Prostate gland (tissue), 2 donors: Measurements from ENCODE around the gene MCF2L2.

Source experiments
- POLR2A ChIP-seq: fragments of 450-650 bp; IDR thresholded peaks from one replicate; pipeline ENCODE4 v1.6.1; 2016; ENCODE audit warnings: antibody characterized with exemption, mild to moderate bottlenecking
- POLR2AphosphoS5 ChIP-seq: sonication (generic); formaldehyde crosslinking; IDR thresholded peaks from one replicate; pipeline ENCODE4 v1.6.1; 2017; ENCODE audit warnings: antibody characterized with exemption
- TF ChIP-seq, protein P1 (sequence below), 4 experiments: fragments of 200-600 bp in 2 of 4; fragments of 450-650 bp in 2 of 4; sonication (generic) in 2 of 4; IDR thresholded peaks; 1 replicate in 3 of 4; 2 replicates in 1 of 4; pipeline ENCODE4 v1.5.1; 2016 to 2019; ENCODE audit warnings: antibody characterized with exemption in 4 of 4, mild to moderate bottlenecking in 2 of 4, moderate library complexity in 2 of 4

DNA sequence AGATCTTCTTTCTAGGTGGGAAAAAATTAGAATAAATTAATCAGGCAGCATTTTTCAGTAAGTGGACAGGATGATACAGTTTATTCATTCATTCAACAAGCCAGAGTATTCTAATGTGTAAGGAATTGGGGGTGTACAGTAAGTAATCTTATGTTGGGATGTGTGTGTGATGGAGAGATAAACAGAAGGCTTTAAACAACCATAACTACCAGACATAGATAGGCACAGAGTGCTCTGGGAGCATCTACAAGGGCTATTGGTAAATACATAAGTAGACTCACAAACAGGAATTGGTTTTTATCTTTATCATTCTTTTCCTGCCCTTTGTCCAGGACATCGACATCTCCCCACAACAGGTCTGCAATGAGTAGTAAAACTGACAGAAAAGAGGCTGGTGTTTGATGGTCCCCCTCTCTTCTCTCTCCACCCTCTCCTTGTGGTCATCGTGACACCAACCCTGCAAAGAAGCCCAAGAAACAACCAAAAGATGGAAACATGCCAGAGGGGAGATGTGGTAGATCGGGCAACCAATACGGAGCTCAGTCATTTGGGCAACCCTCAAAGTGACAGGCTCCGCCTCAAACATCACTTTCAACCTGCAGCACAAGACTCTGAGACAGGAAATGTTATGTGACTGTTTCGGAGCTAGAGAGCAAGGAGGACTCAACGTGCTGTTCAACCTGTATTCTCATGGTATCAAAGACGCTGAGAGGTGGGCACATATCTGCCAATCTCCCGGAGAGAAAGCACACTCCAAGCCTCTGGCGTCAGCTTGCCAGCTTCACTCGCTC lies 204.0 kb downstream of the MCF2L2 start:
- TF ChIP-seq, protein P1, sequence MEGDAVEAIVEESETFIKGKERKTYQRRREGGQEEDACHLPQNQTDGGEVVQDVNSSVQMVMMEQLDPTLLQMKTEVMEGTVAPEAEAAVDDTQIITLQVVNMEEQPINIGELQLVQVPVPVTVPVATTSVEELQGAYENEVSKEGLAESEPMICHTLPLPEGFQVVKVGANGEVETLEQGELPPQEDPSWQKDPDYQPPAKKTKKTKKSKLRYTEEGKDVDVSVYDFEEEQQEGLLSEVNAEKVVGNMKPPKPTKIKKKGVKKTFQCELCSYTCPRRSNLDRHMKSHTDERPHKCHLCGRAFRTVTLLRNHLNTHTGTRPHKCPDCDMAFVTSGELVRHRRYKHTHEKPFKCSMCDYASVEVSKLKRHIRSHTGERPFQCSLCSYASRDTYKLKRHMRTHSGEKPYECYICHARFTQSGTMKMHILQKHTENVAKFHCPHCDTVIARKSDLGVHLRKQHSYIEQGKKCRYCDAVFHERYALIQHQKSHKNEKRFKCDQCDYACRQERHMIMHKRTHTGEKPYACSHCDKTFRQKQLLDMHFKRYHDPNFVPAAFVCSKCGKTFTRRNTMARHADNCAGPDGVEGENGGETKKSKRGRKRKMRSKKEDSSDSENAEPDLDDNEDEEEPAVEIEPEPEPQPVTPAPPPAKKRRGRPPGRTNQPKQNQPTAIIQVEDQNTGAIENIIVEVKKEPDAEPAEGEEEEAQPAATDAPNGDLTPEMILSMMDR (IDR thresholded peaks at IDR 0.05), result no peak
- TF ChIP-seq POLR2AphosphoS5, result no peak
- no peak for TF ChIP-seq POLR2A
